ENCODE measurements around the gene MGAT5. TPM values are rescaled to one million over a fixed set of nuclear protein-coding genes. Genes with fewer than 3 reads are reported as not detected.

Gene MGAT5
- 13.2 TPM for polyA plus RNA-seq (ENCODE audit: insufficient read length)

- DNase-seq (ENCODE audit: low read depth): no peak
These were observed at the start of gene MGAT5 for GRCh38 chr2:134253804-134254203. Gene MGAT5 (plus strand): TSS chr2:134254072. CDS start chr2:134254404, 332 bp downstream.

DNA sequence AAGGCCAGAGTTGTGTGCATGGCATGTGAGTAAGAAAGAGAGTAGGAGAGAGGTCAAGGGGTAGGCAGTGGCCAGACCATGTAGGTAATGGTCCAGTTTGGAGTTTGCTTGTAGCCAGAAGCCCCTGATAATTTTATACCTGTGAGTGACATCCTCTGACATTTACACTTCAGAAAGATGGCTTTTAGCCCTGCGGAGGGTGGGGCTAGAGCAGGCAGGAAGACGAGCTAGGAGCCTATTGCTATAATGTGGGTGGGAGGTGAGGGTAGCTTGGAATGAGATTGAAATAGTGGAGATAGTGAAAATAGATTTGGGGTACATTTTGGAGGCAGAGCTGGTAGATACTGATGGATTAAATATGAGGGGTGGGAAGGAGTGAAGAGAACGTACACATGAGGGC lies 48.8 kb upstream of the MGAT5 start:
- no peak for DNase-seq (ENCODE audit: low read depth)

DNA sequence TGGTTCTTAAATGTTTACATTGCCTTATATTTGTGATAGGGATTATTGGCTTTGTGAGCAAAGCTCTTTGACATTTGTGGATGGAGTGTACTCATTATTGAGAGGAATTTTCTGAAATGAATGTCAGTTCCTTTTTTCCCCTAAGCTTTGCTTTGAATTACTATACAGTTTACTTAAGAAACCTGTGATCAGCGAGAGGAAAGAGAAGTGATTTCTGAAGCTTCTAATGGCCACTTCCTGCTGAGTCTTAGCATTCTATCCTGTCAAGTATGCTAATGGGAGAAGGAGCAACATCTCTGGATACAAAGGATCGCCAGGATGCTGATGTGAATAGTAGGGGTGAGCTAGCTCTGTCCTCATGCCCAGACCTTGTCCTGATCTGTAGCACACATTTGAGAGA lies 47.8 kb upstream of the MGAT5 start:
- no peak for DNase-seq (ENCODE audit: low read depth)

DNA sequence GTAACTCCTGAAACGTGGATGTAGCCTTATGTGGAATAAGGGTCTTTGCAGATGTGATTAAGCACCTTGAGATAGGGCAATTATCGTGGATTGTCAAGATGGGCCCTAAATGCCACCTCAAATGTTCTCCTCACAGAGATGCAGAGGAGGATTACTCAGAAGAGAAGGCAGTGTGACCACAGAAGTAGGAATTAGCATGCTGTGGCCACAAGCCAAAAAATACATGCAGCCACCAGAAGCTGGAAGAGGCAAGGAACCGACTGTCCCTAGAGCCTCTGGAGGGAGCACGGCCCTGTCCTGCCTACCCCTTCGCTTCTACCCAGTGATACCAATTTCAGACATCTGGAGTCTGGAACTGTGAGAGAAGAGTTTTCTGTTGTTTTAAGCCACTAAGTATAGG lies 47.3 kb upstream of the MGAT5 start:
- no peak for DNase-seq (ENCODE audit: low read depth)

GRCh38 chr2:134207589-134208209 lies 46.2 kb upstream of the MGAT5 start:
- no peak for DNase-seq (ENCODE audit: low read depth)

DNA sequence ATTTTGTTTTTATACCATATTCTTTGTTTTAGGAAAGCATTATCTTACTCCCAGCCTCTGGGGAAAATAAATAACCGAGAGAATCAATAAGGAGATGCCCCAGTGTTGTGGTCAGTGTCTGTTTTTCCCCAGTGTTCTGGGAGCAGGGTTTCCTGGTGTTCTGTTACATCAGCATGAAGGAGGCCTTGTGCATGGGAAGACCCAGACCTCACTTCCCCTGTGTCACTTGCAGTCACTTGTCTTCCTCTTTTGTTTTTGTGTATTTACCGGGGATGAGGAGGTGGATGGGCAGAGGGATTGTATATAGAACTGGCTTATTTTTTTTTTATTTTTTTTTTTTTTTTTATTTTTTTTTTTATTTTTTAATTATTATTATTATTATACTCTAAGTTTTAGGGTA lies 45.0 kb upstream of the MGAT5 start:
- no peak for DNase-seq (ENCODE audit: low read depth)

- DNase-seq (ENCODE audit: low read depth): no peak
These were observed 41.1 kb upstream of the MGAT5 start for GRCh38 chr2:134212746-134213145.

GRCh38 chr2:134216152-134216829 lies 37.6 kb upstream of the MGAT5 start:
- DNase-seq (ENCODE audit: low read depth): no peak

- DNase-seq (ENCODE audit: low read depth): no peak
These were observed 36.5 kb upstream of the MGAT5 start for GRCh38 chr2:134217351-134217750.

GRCh38 chr2:134217924-134218323 lies 35.9 kb upstream of the MGAT5 start:
- DNase-seq (ENCODE audit: low read depth): no peak

DNA sequence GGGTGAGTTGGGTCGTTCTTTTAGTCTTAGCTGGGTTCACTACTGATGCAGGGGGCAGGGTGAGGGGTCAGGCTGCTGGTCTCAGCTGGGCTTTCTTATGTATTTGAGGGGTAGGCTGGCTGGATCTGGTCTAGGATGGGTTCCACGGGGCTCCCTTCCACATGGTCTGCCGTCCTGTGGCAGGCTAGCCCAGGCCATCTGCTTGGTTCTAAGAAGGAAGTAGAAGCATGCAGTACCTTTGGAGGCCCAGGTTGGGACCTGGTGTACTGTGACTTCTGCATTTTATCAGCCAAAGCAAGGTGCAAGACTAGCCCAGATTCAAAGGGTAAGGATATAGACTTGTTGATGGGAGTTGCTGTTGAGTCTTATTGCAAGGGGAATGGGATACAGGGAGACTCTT lies 35.5 kb upstream of the MGAT5 start:
- no peak for DNase-seq (ENCODE audit: low read depth)

DNA sequence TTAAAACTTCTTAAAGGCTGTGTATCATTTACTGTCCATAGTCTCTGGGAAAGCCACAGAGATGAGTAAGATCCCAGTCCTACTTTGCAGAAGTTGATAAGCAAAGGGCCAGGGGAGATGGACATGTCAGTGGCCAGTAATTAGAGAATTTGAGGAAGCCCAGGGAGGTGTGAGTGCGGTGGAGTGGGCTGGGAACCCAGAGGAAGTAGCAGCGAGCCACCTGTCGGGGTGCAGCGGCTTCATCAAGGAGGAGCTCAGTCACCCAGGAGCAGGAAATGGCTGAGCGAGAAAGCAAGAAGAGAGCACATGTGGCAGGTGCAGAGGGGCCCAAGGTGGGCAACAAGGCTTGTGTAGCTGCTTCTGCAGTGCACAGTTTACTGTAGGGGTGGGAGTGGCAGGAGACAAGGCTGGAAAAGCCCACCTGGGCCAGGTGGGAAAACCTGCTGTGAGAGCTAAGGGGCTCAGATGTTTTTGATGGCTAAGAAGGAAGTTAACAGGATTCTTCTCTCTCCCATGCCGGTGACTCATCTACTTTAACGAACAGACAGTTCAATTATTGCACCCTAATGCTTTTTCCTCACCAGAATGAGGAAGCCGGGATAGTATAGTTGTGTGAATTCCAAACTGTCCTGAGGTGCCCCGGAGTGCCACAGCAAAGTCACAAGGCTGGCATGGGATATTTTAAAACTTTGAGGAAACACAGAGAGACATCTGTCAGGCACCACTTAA lies 34.8 kb upstream of the MGAT5 start:
- DNase-seq (ENCODE audit: low read depth): no peak

DNA sequence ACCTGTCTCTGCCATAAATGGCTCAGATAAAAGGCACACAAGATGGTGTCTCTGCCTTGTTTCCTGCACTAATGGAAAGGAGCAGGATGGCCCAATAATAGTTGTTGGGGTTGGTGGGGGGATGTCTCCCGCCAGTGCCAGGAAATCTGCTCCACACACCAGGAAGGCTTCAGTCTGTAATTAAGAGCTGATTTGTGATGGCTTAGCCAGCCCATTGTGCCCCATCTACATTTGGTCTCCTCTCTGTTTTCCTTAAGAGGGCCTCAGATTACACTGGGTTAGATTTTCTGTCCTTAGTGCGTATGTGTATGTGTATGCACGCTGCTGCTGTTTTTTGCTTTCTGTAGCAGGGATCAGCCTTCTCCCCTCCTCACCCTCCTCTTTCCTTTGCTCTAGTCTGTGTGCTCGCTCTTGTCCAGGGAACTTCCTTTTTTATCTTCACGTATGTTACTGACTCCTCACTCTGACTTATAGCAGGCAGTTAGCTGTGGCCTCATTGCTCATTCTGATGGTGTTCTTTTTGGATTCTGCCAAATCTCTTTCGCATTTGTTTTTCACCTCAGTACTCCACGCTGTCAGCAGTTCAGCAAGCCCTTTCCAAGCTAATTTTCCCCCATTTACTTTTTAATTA lies 33.4 kb upstream of the MGAT5 start:
- no peak for DNase-seq (ENCODE audit: low read depth)

DNA sequence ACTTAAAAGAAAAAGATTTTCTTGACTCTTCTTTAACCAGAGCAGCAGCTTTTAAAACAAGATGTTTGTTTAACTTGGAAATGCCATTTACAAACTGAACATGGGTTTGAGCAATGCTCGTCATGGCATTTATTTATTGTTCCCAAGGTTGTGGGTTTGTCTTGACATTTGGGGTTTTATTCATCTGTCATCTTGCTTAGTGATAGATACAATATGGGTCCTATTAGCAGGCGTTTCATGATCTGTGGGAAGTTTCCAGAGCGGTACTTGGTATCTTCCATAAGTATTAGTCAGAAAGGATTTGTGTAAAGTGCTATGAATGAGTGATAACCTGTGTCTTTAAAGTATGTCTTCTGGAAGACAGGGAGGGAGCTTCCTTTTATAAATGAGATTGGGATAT lies 29.9 kb upstream of the MGAT5 start:
- DNase-seq (ENCODE audit: low read depth): no peak

GRCh38 chr2:134225173-134225572 lies 28.7 kb upstream of the MGAT5 start:
- no peak for DNase-seq (ENCODE audit: low read depth)

DNA sequence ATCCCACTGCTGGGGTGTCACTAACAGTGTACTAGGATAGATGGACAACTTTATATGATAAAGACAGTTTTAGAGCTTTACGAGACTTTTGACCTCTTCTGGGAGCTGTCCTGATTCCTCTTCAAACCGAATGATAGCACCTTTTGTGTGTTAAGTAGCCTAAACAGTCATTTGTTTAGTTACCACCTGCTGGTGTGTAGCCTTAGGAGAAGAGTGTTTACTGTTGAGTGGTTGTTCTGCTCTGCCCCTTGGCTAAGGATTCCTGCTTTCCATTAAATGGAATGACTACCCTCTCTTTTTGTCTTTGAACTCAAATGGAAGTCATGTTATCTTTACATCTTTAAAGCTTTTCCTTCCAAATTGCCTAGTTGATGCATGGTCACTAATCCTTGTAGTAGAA lies 28.0 kb upstream of the MGAT5 start:
- no peak for DNase-seq (ENCODE audit: low read depth)

DNA sequence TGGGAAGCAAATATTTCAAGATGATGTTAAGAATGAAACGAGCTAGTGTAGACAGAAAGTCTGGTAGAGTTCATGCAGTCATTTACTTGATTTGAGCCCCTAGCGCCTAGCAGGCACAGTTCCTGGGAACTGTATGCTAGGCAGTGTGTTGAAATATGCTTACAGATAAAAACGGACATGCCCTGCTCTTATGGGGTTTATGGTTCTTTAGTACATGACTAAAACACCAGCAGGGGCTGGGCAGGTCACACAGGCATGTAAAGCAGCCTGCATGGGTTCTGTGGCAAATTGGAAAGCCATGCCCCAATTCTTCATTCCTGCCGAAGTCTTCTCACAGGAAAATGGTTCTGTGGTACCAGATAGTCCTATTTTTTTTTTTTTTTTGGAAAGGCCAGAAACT lies 27.3 kb upstream of the MGAT5 start:
- no peak for DNase-seq (ENCODE audit: low read depth)

DNA sequence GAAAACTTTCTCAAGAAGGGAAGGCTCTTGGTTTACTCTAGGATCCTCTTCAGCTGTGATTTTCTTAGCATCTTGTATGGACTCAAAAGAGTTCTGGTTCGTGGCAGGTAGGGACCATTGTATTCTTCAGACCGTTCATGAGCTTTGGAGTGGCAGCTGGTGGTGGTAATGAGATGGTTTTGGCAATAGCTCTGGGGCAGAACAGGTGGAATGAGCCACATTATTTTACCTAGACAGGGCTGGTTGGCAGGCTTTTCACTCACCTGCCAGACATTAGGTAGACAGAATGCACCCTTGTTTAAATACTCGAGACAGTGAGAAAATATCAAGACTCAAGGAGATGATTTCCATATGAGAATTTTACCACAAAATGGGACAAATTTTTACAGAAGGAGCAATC lies 26.2 kb upstream of the MGAT5 start:
- no peak for DNase-seq (ENCODE audit: low read depth)

- no peak for DNase-seq (ENCODE audit: low read depth)
These were observed 25.4 kb upstream of the MGAT5 start for GRCh38 chr2:134228493-134228903.

GRCh38 chr2:134229540-134229939 lies 24.3 kb upstream of the MGAT5 start:
- DNase-seq (ENCODE audit: low read depth): no peak

GRCh38 chr2:134230885-134231284 lies 23.0 kb upstream of the MGAT5 start:
- no peak for DNase-seq (ENCODE audit: low read depth)

- no peak for DNase-seq (ENCODE audit: low read depth)
These were observed 22.4 kb upstream of the MGAT5 start for GRCh38 chr2:134231301-134231964.

Data from forelimb muscle (tissue), 1 donor.